ENCODE results near the gene WDR33.
"Not testable (repeated sequence)": the region's sequence is repeated elsewhere in the genome, so short reads cannot be mapped to it uniquely, and the experiment has no call there.

The WDR33 gene

GRCh38 chr2:127807678-127808353 is 3.2 kb downstream of the WDR33 start:
- DNase-seq = no peak

- DNase-seq = not testable (repeated sequence)
Measured at GRCh38 chr2:127806860-127807259, 4.1 kb downstream of the WDR33 start.

DNA sequence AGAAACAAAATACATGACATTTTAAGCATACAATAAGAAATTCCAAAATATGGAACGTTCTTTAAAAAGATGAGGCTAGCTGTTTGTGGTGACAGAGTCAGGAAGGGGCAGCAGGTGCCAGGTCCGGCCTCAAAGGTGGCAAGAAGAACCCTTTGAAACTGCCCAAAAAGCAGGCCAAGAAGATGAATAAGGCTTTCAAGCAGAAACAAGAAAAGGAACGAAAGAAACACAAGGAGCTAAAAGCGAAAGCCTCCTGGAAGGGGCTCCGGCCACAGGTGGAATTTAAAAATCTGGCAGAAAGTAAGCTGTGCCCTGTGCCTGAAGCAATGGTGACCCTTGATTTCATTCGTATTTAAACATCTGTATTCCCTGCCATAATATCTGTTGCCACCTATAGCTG is 5.5 kb downstream of the WDR33 start:
- no peak for DNase-seq

DNA sequence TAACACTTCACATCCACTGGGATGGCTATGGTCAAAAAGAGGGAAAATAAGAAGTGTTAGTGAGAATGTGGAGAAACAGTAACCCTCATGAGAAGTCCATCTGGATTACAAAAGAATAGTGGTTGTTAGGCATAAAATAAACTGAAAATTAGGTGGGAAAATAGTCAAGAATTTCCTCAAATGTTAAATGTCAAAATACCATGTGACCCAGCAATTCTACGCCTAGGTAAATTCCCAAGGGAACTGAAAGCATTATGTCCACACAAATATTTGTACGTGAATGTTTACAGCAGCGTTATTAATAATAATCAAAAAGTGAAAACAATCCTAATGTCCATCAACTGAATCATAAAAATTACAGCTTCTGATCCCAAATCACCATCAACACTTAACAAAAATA is 11.0 kb downstream of the WDR33 start:
- DNase-seq = no peak

DNA sequence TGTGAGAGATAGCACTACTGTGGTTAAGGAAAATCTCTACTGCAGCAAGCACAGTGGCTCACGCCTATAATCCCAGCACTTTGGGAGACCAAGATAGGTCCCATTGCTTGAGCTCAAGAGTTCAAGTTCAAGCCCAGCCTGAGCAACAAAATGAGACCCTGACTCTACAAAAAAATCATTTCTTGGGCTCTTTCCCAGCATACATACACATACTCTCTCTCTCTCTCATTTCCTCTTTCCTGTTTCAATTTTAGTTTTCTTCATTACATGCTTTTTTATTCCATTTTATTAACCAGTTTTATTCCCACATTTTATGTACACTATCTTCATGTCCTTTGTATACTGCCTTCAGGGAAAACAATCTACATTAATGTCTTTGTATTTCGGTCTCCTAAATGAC is 14.6 kb downstream of the WDR33 start:
- DNase-seq = no peak

DNA sequence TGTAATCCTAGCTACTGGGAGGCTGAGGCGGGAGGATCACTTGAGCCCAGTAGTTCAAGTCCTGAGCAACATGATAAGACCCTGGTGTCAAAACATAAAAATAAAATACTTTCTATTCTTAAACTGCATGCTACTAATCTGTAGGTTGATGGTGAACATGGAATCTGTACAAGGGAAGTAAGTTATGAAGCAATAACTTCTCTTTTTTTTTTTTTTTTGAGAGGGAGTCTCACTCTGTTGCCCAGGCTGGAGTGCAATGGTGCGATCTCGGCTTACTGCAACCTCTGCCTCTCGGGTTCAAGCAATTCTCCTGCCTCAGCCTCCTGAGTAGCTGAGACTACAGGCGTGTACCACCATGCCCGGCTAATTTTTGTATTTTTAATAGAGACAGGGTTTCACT is 16.1 kb downstream of the WDR33 start:
- not testable (repeated sequence) for DNase-seq

DNA sequence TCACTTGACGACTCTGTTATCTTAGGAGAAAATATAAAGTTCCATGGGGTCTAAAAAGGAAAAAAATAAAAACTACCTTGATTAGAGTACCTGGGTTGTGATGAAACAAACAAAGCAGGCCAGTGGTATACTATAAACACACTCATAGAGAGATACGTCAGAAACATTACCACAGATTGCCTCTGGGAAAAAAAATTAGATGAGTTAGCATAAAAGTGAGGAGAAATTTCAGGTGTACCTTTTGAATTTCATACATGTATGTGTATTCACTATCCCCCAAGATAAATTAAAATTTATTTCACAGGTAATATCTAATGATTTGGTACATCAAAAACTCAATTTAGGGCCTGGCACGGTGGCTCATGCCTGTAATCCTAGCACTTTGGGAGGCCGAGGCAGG is 18.2 kb downstream of the WDR33 start:
- no peak for DNase-seq

GRCh38 chr2:127790694-127791529 is 20.1 kb downstream of the WDR33 start:
- no peak for DNase-seq

DNA sequence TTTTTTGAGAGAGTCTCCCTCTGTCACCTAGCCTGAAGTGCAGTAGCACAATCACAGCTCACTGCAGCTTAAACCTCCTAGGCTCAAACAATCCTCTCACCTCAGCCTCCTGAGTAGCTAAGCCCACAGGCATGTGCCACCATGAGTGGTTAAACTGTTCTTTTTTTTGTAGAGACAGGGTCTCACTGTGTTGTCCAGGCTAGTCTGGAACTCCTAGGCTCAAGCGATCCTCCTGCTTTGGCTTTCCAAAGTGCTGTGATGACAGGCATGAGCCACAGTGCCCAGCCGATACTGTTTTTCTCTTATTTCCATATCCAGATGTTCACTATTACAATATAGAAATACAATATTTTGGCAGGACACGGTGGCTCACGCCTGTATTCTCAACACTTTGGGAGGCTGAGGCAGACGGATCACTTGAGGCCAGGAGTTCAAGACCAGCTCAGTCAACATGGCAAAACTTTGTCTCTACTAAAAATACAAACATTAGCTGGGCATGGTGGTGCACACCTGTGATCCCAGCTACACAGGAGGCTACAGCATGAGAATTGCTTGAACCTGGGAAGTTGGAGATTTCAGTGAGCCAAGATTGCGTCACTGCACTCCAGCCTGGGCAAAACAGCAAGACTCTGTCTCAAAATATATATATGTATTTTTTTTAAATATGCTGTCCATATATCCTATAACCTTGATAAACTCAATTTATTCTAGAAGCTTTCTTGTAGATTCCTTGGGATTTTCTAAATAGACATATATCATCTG is 24.7 kb downstream of the WDR33 start:
- DNase-seq = no peak

DNA sequence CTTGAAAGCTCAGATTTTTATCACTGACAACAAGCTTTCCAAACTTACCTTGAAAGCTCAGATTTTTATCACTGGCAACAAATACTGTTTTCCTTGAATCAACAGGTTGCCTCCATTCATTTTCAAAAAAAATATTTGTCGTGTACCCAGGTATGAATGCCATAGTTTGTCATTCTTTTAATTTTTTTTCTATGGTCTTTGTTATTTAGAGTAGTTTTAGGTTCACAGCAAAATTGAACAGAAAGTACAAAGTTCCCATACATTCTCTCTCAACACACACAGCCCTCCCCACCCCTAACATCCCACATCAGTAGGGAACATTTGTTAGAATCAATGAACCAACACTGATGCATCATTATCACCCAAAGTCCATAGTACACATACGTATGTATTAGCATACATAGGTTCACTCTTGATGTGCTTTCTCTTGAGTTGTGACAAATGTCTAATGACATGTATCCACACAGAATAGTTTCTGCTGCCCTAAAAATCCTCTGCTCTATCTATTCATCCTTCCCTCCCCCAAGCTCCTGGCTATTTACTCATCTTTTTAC is 25.9 kb downstream of the WDR33 start:
- no peak for DNase-seq

GRCh38 chr2:127783101-127783500 is 27.9 kb downstream of the WDR33 start:
- no peak for DNase-seq

DNA sequence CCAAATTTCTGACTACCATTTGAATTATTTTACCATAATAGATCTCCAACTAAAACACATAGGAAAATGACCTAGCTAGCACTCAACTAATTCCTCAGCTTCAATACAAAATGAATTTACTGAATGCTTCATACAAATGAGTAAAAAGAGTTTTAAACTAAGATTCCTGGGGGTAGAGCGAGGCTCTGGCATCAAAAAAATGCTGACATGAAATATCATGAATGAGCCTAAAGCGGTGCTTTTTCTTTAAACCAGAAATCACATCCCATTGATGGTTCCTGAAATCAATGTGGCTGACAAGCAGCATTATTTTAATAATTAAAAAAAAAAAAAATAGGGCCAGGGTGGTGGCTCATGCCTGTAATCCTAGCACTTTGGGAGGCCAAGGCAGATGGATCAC is 32.1 kb downstream of the WDR33 start:
- DNase-seq = no peak

DNA sequence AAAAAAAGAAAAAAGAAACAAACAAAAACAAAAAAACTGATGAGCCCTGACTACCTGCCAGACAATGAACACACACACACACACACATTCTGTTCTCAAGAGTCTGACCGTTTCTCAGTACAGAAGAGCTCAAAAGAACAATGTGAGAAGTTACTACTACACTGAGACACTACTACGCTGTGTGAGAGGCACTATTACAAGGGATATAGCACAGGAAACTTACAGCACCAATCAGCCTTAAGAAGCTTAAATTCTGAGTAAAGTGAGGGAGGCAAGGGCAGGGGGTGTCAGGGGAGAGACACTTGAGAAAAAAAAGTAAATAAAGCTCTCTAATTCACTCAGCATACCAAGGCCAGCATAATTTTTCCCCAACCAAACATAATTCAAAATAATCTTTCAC is 32.5 kb downstream of the WDR33 start:
- no peak for DNase-seq

- no peak for DNase-seq
Measured at GRCh38 chr2:127776122-127776780, 34.7 kb downstream of the WDR33 start.

DNA sequence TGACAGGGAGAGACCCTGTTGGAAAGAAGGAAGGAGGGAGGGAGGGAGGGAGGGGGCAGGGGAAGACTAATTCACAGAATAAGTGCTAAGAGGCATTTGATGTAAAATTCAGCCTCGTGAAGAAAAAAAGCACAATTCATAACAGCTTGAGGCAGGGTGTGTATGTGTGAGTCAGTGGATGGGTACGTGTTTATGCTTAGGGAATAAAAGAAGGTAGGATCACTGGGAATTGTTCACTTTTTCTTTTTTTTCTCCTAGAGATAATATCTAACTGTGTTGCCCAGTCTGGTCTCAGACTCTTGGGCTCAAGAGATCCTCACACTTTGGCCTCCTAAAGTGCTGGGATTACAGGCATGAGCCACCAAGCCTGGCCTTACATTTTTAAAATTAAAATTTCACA is 39.2 kb downstream of the WDR33 start:
- peak; percentile 72 for DNase-seq

DNA sequence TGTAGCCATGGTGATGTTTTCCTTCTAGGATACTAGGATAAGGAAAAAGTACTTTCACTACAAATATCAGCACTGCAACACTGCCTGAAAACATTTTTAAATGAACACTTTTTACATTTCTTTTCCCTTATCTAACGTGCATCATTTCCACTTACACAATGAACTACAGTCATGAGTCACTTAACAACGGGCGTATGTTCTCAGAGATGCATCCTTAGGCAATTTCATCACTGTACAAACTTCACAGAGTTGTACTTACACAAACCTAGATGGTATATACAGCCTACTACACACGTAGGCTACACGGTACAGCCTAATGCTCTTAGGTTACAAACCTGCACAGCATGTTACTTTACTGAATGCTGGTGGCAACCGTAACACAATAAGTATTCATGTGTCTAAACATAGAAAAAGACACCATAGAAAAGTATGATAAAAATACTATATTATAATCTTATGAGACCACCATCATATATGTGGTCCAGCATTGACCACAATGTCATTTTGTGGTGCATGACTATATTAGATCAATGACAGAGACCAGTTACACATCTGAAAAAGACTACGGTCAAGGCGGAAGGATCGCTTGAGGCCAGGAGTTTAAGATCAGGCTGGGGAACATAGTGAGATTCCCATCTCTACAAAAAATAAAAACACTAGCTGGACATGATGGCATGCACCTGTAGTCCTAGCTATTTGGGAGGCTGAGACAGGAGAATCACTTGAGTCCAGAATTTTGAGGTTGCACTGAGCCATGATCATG is 39.8 kb downstream of the WDR33 start:
- peak; percentile 81 for DNase-seq

DNA sequence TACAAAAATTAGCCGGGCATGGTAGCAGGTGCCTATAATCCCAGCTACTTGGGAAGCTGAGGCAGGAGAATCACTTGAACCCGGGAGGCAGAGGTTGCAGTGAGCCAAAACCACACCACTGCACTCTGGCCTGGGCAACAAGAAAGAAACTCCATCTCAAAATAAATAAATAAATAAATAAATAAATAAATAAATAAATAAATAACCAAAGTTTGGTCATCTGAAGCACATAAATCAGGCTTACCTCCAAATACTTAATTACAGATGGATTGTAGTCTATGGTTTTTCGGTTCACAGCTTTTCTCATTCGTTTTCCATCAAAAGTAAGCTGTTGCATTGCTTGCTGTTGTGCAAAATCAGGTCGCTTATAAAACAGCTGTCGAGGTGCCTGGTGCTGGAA is 40.4 kb downstream of the WDR33 start:
- not testable (repeated sequence) for DNase-seq

DNA sequence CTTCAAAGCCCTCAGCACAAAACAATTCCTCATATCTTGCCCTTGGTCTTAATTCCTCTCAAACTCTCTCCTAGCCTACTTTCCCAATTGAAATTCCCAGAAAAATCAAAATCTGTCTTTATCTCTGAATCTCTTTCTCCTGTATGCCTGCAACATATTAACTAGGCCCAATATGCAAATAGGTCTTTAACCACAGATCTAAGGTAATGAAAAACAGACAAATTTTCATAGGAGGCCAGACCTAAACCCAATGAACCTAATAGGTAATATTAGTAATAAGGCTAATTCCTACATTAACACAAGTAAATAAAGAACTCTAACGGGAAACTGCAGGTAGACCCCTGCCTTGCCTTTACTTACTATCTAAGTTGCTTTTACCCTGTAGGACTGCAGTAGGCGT is 41.4 kb downstream of the WDR33 start:
- DNase-seq = no peak

DNA sequence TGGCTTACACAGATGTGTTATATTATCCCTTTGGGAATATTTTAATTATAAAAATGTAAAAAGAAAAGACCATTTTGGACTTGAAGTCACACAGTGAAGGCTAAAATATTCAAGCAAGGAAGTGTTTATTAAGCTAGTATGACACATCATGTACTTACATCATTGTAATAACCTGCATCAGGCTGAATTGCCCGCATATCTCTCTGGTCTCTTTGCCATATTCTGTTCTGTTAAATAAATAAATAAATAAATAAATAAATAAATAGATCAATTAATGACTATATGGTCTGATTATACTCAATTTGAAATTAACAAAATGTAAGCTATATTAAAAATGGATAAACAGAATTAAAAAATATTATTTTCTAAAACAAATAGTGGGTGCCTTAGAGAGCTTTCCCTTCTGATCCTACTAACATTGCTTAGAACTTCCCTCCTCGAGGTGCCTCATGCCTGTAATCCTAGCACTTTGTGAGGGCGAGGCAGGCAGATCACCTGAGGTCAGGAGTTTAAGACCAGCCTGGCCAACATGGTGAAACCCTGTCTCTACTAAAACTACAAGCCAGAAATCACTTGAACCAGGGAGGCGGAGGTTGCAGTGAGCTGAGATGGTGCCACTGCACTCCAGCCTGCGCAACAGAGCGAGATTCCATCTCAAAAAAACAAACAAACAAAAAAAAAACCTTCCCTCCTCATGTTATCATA is 42.0 kb downstream of the WDR33 start:
- DNase-seq = no peak

- DNase-seq = no peak
Measured at GRCh38 chr2:127763776-127764175, 47.2 kb downstream of the WDR33 start.

GRCh38 chr2:127762846-127763245 is 48.1 kb downstream of the WDR33 start:
- DNase-seq = no peak

Data from fibroblast of skin of back (primary cell).